HG02588 (cell line): ENCODE data around the gene GSK3A.
"Not testable (repeated sequence)": the region's sequence is repeated elsewhere in the genome, so short reads cannot be mapped to it uniquely, and the experiment has no call there.

Experiments used
- ATAC-seq: cut with Tn5 transposase; IDR thresholded peaks from one replicate; pipeline ENCODE4 v1.9.1; 2021; ENCODE audit warnings: mild to moderate bottlenecking, moderate library complexity; ENCODE audit not compliant: unreplicated experiment

GSK3A gene

GRCh38 chr19:42269478-42270345, 27.3 kb upstream of the GSK3A start:
- ATAC-seq: no peak

- peak; percentile 75 for ATAC-seq
Observed at GRCh38 chr19:42268704-42269477, 26.5 kb upstream of the GSK3A start, which contains the start of gene CIC. TSS of gene CIC (plus strand) at chr19:42269252. CDS start at chr19:42271784, 2,532 bp downstream.

- peak; percentile 50 for ATAC-seq
Observed at GRCh38 chr19:42268142-42268703, 25.8 kb upstream of the GSK3A start.

- no peak for ATAC-seq
Observed at GRCh38 chr19:42267644-42268141, 25.3 kb upstream of the GSK3A start.

GRCh38 chr19:42266928-42267603, 24.7 kb upstream of the GSK3A start:
- ATAC-seq: not testable (repeated sequence)

GRCh38 chr19:42266105-42266504, 23.7 kb upstream of the GSK3A start:
- not testable (repeated sequence) for ATAC-seq

- no peak for ATAC-seq
Observed at GRCh38 chr19:42261763-42262162, 19.4 kb upstream of the GSK3A start.

GRCh38 chr19:42257842-42258241, 15.4 kb upstream of the GSK3A start:
- ATAC-seq: not testable (repeated sequence)

- ATAC-seq: no peak
Observed at GRCh38 chr19:42255766-42256745, 13.7 kb upstream of the GSK3A start.

GRCh38 chr19:42254850-42255765, 12.7 kb upstream of the GSK3A start, which contains the start of gene ERF:
TSS of gene ERF (minus strand) at chr19:42255128. CDS start at chr19:42254999, 129 bp downstream.
- ATAC-seq: peak; percentile 61

GRCh38 chr19:42254089-42254849, 11.9 kb upstream of the GSK3A start:
- ATAC-seq: peak; percentile 28

- ATAC-seq: peak; percentile 7
Observed at GRCh38 chr19:42253245-42254088, 11.1 kb upstream of the GSK3A start.

GRCh38 chr19:42252365-42253244, 10.2 kb upstream of the GSK3A start:
- no peak for ATAC-seq

- ATAC-seq: no peak
Observed at GRCh38 chr19:42251572-42252358, 9.4 kb upstream of the GSK3A start.
